A549 treated with DMSO at 1 μM for 4 hours (cell line): ENCODE measurements around the gene IMP4. TPM values are rescaled to one million over a fixed set of nuclear protein-coding genes. Genes with fewer than 3 reads are reported as not detected.

Source experiments
- total RNA-seq: library from RNA; stranded (reverse); fragments of 200-300 nt; extraction: Qiagen RNA extraction; gene quantifications from 5 replicates; pipeline ENCODE4 v1.2.3, GENCODE V29; 2022; ENCODE audit warnings: low read depth

IMP4 gene, protein sequence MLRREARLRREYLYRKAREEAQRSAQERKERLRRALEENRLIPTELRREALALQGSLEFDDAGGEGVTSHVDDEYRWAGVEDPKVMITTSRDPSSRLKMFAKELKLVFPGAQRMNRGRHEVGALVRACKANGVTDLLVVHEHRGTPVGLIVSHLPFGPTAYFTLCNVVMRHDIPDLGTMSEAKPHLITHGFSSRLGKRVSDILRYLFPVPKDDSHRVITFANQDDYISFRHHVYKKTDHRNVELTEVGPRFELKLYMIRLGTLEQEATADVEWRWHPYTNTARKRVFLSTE
- 138 to 176 TPM (median 154 TPM) in 5 replicates for total RNA-seq

DNA sequence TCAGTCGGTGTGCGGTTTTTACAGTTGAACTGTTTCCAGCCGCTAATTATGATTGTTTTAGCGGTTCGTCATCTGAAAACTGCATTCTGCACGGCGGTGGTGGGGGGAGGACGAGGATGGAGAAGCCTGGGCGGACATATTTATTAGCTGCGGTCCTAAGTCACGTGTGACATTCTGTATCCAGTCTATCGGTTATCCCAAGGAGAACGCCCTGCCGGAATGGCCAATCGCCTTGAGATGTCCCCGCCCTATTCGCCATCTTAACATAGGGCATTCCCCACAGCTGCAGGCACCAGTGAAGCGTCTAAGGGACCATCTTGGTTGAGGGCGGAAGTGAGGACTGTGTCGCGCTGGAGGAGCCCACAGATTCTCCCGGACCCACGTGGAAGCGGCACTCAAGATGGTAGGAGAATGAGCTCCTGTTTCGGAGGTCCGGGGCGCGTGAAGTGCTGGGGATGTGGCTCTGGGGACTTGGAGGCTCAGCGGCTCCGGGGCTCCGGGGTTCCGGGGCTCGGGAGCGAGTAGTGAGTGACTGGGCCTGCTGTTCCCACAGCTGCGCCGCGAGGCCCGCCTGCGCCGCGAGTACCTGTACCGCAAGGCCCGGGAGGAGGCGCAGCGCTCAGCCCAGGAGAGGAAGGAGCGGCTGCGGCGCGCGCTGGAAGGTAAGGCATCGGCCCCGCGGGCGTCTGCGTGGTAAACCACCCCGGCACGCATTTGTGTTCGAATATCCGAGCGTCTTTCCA lies at the start of gene IMP4:
Gene IMP4, plus strand, starts transcription at position 365 of the 743 bp plus-strand sequence. Its CDS starts 36 bp downstream, at position 401.

DNA sequence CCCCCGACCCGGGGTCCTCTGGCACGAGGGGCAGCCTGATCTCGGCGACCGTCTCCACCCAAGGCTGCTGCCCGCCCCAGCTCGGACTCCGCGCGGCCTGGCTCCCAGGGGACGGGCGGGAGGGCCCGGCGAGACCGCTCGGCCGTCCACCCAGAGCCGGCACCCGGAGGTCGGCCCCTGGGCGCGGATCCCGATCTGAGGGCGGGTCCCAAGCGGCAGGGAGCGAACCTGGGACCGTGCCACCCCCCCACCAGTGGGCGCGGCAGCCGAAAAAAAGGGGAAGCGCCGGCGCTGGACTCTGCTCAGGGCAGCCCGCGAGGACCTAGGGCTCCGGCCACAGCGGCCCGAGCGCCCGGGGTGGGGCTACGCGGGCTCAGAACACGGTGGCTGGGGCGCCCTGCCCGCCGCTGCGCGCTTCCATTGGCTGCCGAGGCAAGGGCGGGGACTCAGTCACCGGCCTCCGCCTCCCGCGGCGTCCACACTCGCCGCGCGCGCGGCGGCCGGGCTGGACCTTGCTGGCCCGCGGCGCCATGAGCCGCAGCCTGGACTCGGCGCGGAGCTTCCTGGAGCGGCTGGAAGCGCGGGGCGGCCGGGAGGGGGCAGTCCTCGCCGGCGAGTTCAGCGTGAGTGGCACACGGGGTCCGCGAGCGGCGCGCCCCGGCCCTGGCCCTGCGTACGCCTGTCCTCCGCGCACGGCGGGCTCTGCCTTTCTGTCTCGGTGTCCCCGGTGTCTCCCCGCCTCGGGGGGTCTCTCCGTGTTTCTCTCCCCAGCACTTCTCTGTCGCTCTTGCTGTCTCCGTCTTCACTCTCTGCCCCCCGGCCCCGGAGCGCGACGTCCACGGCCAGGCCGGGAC lies 13.1 kb downstream of the IMP4 start, which contains the start of gene PTPN18:
Gene PTPN18, plus strand, starts transcription at position 479 of the 854 bp plus-strand sequence. Its CDS starts 52 bp downstream, at position 531.

Other genes starting within 250 kb of the IMP4 start
- gene POTEF, start 213.7 kb upstream of the IMP4 start, total RNA-seq, result 0.03 to 0.07 TPM in 2 of 5 replicates, not detected in the others
- 6.1 to 7.5 TPM (median 6.6 TPM) in 5 replicates for gene CCDC74B, start 197.8 kb upstream of the IMP4 start, total RNA-seq
- 68.8 to 82.2 TPM (median 73.9 TPM) in 5 replicates for gene SMPD4, start 161.3 kb upstream of the IMP4 start, total RNA-seq
- 268 to 425 TPM (median 399 TPM) in 5 replicates for gene MZT2B, start 160.6 kb upstream of the IMP4 start, total RNA-seq
- gene TUBA3E, start 144.5 kb upstream of the IMP4 start, total RNA-seq, result not detected in 5 replicates
- 24.9 to 32.1 TPM (median 29.4 TPM) in 5 replicates for gene PTPN18, start 13.2 kb downstream of the IMP4 start, total RNA-seq
- gene POTEI, start 166.4 kb downstream of the IMP4 start, total RNA-seq, result 0.01 TPM in 1 of 5 replicates, not detected in the others
- not detected in 5 replicates for gene CFC1B, start 178.3 kb downstream of the IMP4 start, total RNA-seq